DOHH2 (cell line): ENCODE data around the gene ZC3HAV1.

Experiments
- H3F3A ChIP-seq: fragments of 200-600 bp; sonication (generic), shearing (Covaris generic); 2 replicates; pipeline ENCODE4 v1.6.0; 2016; ENCODE audit warnings: antibody characterized with exemption, mild to moderate bottlenecking; ENCODE audit not compliant: control insufficient read depth, insufficient read depth
- H3K27ac ChIP-seq: fragments of 200-600 bp; sonication (generic); 2 replicates; pipeline ENCODE4 v1.5.1; 2014; ENCODE audit warnings: low read depth, mild to moderate bottlenecking, low read length, moderate library complexity
- H3K27me3 ChIP-seq: fragments of 200-600 bp; sonication (generic); 2 replicates; pipeline ENCODE4 v1.6.1; 2014; ENCODE audit warnings: mild to moderate bottlenecking, low read length, mixed read lengths; ENCODE audit not compliant: control insufficient read depth
- H3K36me3 ChIP-seq: fragments of 200-600 bp; sonication (generic); 2 replicates; pipeline ENCODE4 v1.6.1; 2014; ENCODE audit warnings: mild to moderate bottlenecking, low read length, moderate library complexity, mixed read lengths; ENCODE audit not compliant: control insufficient read depth
- H3K4me1 ChIP-seq: fragments of 200-600 bp; sonication (generic); 2 replicates; pipeline ENCODE4 v1.6.1; 2014; ENCODE audit warnings: mild to moderate bottlenecking, low read length, mixed read lengths; ENCODE audit not compliant: control insufficient read depth
- H3K4me2 ChIP-seq: fragments of 200-600 bp; sonication (generic); 2 replicates; pipeline ENCODE4 v1.6.0; 2014; ENCODE audit warnings: mild to moderate bottlenecking, low read length, moderate library complexity
- H3K4me3 ChIP-seq: fragments of 200-600 bp; sonication (generic); 2 replicates; pipeline ENCODE4 v1.5.1; 2014; ENCODE audit warnings: mild to moderate bottlenecking, low read length, mixed read lengths
- H3K79me2 ChIP-seq: fragments of 200-600 bp; sonication (generic); 2 replicates; pipeline ENCODE4 v1.6.1; 2014; ENCODE audit warnings: mild to moderate bottlenecking, low read length, mixed read lengths; ENCODE audit not compliant: control insufficient read depth
- H3K9me2 ChIP-seq: fragments of 200-600 bp; sonication (generic); replicated peaks from 2 replicates; pipeline ENCODE4 v1.6.1; 2014; ENCODE audit warnings: mild to moderate bottlenecking, low read length, mixed read lengths; ENCODE audit not compliant: control insufficient read depth
- H3K9me3 ChIP-seq: fragments of 200-600 bp; sonication (generic); 2 replicates; pipeline ENCODE4 v1.6.1; 2014; ENCODE audit warnings: antibody characterized with exemption, low read length, mixed read lengths; ENCODE audit not compliant: control insufficient read depth, insufficient read depth
- H4K20me1 ChIP-seq: fragments of 200-600 bp; sonication (generic); 2 replicates; pipeline ENCODE4 v1.6.0; 2014; ENCODE audit warnings: low read depth, mild to moderate bottlenecking, antibody characterized with exemption, low read length, moderate library complexity; ENCODE audit not compliant: control insufficient read depth, insufficient read depth
- CTCF ChIP-seq: fragments of 200-600 bp; sonication (generic); IDR thresholded peaks from one replicate; pipeline ENCODE4 v1.5.1; 2014; ENCODE audit warnings: antibody characterized with exemption, mild to moderate bottlenecking, low read depth, low read length; ENCODE audit not compliant: poor library complexity, severe bottlenecking
- EZH2phosphoT487 ChIP-seq: fragments of 200-600 bp; sonication (generic); IDR thresholded peaks from 2 replicates; pipeline ENCODE4 v1.6.1; 2017; ENCODE audit warnings: borderline replicate concordance, mild to moderate bottlenecking, antibody characterized with exemption, low read length, moderate library complexity, mixed read lengths

Gene ZC3HAV1

GRCh38 chr7:139051655-139052054, 57.9 kb downstream of the ZC3HAV1 start:
- Histone ChIP-seq H3K36me3 (peaks cover 55% of the 10 kb centered on the region), H4K20me1 (no peaks in the 10 kb centered on the region), H3K9me3 (no peaks in the 10 kb centered on the region), H3K4me1 (no peaks in the 10 kb centered on the region), H3K4me2 (no peak overlapping the region), H3K27me3 (no peaks in the 10 kb centered on the region), H3K4me3 (no peak overlapping the region), H3F3A (no peaks in the 10 kb centered on the region), H3K9me2 (no peaks in the 10 kb centered on the region), H3K27ac (no peak overlapping the region), H3K79me2 (no peaks in the 10 kb centered on the region)
- no peak for TF ChIP-seq CTCF
- no peak for TF ChIP-seq EZH2phosphoT487

- H3K4me2 ChIP-seq = no peak overlapping the region
- H3K36me3 ChIP-seq = peaks cover 60% of the 10 kb centered on the region
- H4K20me1 ChIP-seq = no peaks in the 10 kb centered on the region
- no peaks in the 10 kb centered on the region for H3K27me3 ChIP-seq
- TF ChIP-seq CTCF (no peak), EZH2phosphoT487 (no peak)
- H3K27ac ChIP-seq = no peak overlapping the region
- no peaks in the 10 kb centered on the region for H3K9me2 ChIP-seq
- H3K4me1 ChIP-seq = no peaks in the 10 kb centered on the region
- H3K4me3 ChIP-seq = no peak overlapping the region
- H3F3A ChIP-seq = peaks cover 2% of the 10 kb centered on the region; the same call in 1 of the 2 replicates
- no peaks in the 10 kb centered on the region for H3K9me3 ChIP-seq
- no peaks in the 10 kb centered on the region for H3K79me2 ChIP-seq
Measured at GRCh38 chr7:139049936-139050335, 59.6 kb downstream of the ZC3HAV1 start.

- H3F3A ChIP-seq = peaks cover 4% of the 10 kb centered on the region; the same call in 1 of the 2 replicates
- H3K36me3 ChIP-seq = peaks cover 53% of the 10 kb centered on the region
- TF ChIP-seq CTCF = no peak
- TF ChIP-seq EZH2phosphoT487 = no peak
- H3K79me2 ChIP-seq = no peaks in the 10 kb centered on the region
- no peaks in the 10 kb centered on the region for H3K27me3 ChIP-seq
- H3K9me3 ChIP-seq = no peaks in the 10 kb centered on the region
- no peak overlapping the region for H3K4me2 ChIP-seq
- no peaks in the 10 kb centered on the region for H3K9me2 ChIP-seq
- H3K4me1 ChIP-seq = peaks cover 7% of the 10 kb centered on the region
- H3K4me3 ChIP-seq = no peak overlapping the region
- H3K27ac ChIP-seq = no peak overlapping the region
- H4K20me1 ChIP-seq = no peaks in the 10 kb centered on the region
Measured at GRCh38 chr7:139049111-139049510, 60.4 kb downstream of the ZC3HAV1 start.

- H3K27ac ChIP-seq = no peak overlapping the region
- H4K20me1 ChIP-seq = no peaks in the 10 kb centered on the region
- no peaks in the 10 kb centered on the region for H3K9me2 ChIP-seq
- H3K4me1 ChIP-seq = peaks cover 11% of the 10 kb centered on the region
- peaks cover 43% of the 10 kb centered on the region for H3K36me3 ChIP-seq
- no peaks in the 10 kb centered on the region for H3K79me2 ChIP-seq
- H3K4me2 ChIP-seq = no peak overlapping the region
- no peak overlapping the region for H3K4me3 ChIP-seq
- no peaks in the 10 kb centered on the region for H3K9me3 ChIP-seq
- H3K27me3 ChIP-seq = no peaks in the 10 kb centered on the region
- TF ChIP-seq CTCF (no peak), EZH2phosphoT487 (no peak)
- peaks cover 4% of the 10 kb centered on the region; the same call in 1 of the 2 replicates for H3F3A ChIP-seq
Measured at GRCh38 chr7:139047970-139048369, 61.5 kb downstream of the ZC3HAV1 start.
